ENCODE results near the gene CNDP2.

CNDP2 gene

DNA sequence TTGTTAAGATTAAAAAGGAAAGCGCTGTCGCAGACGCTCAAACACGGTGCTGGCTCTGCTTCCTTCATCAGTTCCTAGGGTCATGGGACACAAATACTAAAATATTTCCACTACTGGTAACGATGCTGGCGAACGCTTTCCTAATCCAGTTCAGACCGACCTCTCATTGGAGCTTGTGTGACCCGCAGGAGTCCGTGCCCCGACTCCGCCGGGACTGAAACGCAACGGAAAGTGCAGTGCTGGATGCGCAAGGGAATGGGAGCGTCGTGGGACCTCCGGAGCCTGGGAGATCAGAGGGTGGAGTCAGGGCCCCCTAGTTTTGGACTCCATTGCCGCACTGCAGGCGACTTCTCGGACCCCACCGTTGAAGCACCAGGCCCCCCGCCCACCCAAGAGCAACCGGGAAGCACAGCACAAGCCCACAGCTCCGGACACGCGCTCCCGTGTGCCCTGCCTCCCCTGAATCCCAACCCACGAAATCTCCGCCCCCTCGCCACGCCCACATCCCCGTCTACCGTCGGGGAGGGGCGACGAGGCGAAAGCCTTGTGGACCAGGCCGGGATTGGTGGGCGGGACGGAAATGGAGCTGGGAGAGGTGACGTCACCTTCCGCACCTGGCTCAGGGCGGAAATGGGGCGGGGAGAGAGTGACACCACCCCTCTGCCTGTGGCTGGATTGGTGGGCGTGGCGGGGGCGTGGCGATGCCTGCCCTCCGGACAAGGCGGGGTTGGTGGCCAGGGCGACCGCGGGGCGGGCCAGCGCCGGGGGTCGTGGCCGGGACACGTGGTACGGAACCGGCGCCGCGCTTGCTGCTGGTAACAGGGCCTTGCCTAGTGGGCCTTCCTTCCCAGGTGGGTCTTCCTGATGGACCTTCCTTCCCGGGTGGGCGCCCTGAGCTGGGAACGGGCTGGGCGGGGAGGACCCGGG, at the start of gene CNDP2:
TSS of gene CNDP2 (plus strand) at position 783 of the 927 bp plus-strand sequence. CDS start 3,611 bp downstream, outside the sequence.
- DNase-seq (ENCODE audit: extremely low read depth in 1 of 2, low read depth in 1 of 2), result peak; percentile 99

DNA sequence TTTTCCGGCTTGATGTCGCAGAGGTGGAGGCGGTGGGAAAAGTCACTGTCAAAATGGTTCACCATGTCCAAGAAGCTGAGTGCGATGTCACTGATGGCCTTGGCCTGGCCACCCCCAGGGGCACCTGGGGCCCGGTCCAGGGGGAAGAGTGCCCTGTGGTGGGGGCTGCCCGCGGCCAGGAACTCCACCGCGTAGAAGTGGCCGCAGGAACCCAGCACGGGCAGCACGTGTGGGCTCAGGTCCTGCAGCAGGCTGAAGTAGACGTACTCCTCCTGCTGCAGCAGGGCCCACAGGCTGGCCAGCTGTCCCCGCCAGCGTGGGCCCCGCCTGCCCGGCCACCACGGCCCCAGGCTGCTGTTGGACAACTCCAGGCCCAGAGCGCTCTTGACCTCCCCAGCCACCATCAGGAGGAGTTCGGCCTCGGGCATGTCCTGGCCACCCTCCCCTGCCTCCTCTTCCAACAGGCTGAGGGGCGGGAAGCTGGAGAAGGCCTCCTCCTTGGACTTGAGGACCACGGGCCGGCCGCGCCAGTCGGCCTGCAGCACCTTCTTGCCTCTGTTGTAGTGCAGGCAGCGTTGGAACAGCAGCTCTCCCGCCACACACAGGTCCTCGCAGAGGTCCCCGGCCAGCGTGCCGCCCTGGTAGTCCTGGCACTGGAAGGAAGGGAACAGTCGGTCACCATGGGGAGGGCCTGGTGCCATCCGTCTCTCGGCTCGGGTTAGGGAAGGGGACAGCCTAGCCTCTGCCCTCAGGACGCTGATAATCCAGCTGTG, 49.3 kb upstream of the CNDP2 start:
- DNase-seq (ENCODE audit: extremely low read depth in 1 of 2, low read depth in 1 of 2), result no peak

DNA sequence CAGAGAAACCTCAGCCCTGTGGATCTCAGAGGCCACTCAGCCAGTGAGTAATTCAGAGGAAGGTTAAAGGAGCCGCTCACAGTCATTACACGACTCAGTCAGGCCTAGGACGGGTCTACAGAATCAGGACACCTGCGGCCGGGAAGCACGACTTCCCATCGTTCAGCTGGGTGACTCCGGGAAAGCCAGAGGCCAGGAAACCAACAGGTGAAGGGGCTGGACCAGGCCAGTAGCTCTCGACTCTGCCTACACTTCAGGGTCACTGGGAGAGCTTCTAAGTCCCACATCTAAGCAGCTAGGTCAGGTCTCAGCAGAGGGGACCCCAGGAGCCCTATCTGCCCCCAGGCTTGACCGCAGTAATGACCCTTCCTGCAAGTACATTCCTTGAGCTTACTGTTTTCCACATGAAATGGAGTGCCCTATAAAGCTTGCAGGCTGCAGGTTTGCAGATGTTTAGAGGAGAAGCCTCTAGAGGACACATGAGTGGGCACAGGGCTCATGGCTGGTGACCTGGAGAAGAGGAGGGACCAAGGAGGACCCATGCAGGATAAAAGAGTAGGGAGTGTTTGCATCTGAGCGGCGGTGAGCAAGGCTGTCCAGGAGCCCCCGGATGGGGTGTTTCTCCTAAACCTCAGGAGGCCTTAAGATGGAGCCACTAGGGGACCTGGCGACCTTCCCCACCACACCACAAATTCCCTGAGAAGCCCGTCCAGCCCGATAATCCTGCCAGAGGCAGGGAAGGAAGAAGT, 48.6 kb upstream of the CNDP2 start:
- no peak for DNase-seq (ENCODE audit: extremely low read depth in 1 of 2, low read depth in 1 of 2)

DNA sequence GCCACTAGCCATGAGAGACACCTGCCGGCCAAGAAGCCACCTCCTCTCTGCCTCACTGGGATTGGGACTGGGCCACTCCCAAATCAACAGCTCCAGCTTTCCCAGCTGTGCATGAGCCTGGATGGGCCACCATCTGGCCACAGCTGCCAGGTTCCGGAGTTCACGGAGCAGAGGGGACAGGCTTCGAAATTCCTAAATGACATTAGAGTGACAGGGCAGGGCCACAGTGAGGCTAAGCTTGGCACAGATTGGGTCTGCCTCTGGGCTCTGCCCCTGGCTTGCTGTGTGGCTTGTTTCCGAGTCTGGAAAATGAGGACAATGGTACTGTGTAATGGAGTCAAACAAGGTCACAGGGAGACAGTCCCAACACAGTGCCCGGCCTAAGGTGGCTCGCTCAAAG, 45.5 kb upstream of the CNDP2 start:
- DNase-seq (ENCODE audit: extremely low read depth in 1 of 2, low read depth in 1 of 2), result no peak

DNA sequence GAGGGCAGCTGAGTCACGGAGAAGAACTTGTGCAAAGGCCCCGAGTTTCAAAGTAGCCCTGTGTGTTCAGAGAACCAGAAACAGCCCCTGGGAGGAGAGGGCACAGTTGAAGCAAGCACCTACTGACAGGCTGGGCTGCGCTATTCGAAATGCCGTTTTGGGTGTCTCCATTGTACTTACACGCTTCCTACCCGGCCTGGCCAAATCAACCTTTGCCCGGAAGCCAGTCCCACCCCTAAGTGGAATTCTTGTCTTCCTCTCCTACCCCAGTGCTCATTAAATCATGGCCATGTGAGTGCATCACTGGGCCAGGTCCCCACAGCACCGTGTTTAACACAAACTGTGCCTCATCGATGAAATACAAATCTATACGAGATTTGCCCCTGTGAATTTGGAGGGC, 45.0 kb upstream of the CNDP2 start:
- no peak for DNase-seq (ENCODE audit: extremely low read depth in 1 of 2, low read depth in 1 of 2)

DNA sequence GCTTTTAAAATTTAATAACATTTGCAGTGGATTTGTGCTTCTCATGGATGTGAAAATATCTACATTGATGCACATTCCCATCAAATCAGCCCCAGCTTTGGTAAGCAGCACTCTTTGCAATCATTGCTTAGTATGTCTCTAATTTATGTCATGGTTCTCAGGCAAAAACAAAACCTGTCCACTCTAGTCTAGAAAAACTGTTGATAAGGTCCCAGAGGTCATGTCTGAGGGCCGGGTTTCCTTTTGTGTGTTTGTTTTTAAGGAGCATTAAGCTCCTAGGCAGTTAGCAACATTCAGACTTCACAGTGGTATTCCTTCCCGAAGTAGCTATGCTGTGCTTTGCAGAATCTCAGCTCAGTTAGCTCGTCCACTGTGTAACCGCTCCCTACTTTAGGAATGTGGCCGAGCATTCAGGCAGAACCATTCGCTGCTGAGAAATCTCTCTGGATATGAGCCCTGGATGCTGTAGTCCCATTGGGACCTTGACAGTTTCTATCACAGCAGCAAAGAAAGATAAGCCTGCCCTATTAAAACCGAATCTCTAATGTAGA, 43.1 kb upstream of the CNDP2 start:
- no peak for DNase-seq (ENCODE audit: extremely low read depth in 1 of 2, low read depth in 1 of 2)

DNA sequence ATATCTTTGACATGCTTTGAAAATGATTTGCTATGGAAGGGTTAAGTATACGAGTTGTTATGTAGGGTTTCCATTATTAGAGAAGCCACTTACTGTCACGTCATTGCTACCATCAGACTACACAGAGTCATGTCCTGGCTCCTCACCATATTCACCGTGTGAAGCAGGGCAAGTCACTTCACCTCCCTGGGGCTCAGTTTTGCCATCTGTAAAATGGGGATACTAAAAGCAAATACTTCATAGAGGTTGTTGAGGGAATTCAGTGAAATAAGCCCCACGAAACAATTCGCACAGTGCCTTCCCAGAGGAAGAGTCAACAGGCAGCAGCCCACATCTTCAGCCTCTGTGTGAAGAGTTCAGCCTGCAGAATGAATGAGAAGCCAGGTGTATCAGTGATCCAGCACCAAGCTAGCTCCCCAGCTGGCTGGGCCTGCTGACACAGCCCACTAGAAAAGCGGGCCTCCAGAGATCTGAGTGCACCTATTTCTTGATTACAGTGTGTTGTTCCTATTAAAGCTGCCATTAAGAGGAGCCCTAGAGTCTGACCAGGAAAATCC, 42.4 kb upstream of the CNDP2 start:
- no peak for DNase-seq (ENCODE audit: extremely low read depth in 1 of 2, low read depth in 1 of 2)

DNA sequence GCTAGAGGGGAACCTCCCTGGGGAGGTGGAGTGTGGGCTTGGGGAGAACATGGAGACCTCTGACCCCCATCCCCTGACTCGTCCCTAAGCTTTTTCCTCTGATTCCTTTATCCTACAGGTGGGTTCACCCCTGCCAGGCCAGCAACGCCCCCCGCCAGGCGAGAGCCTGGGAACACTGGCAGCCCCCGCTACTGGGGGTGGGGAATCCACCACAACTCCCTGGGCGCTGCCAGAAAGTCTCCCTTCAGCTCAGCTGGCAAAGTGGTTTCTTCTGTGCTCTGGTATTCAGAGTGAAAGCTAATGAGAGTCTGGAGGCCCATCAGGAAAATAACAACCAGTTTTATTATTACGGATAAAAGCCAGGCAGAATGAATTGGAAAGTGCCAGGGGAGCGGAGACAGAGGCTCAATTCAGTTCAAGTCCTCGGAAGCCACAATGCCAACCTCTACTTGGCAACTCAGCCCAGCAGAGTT, 41.8 kb upstream of the CNDP2 start:
- DNase-seq (ENCODE audit: extremely low read depth in 1 of 2, low read depth in 1 of 2), result no peak

DNA sequence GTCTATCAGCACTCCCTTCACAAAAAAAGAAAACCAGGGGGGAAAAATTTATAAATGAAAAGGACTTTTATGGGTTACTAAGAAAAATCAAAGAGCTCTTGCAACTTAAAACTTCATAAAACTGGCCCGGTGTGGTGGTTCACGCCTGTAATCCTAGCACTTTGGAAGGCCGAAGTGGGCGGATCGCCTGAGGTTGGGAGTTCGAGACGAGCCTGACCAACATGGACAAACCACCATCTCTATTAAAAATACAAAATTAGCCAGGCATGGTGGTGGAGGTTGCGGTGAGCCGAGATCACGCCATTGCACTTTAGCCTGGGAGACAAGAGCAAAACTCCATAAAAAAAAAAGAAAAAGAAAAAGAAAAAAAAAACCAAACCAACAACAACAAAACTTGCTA, 40.8 kb upstream of the CNDP2 start:
- no peak for DNase-seq (ENCODE audit: extremely low read depth in 1 of 2, low read depth in 1 of 2)

DNA sequence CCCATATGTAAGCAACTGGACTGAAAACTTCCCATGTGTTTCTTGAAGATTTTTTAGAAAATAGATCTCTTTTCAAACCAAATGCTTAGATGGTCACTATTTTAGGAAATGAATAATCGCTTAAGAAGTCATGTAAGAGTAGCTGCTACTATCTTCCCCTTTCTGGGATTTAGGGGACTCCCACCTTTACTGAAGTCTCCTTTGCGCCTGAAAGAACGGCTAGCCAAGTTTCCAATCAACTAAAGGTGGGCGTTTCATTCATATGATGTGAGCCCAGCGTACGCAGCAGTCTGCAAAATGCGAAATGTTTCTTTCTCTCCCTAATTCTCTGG, 40.2 kb upstream of the CNDP2 start:
- DNase-seq (ENCODE audit: extremely low read depth in 1 of 2, low read depth in 1 of 2), result no peak

DNA sequence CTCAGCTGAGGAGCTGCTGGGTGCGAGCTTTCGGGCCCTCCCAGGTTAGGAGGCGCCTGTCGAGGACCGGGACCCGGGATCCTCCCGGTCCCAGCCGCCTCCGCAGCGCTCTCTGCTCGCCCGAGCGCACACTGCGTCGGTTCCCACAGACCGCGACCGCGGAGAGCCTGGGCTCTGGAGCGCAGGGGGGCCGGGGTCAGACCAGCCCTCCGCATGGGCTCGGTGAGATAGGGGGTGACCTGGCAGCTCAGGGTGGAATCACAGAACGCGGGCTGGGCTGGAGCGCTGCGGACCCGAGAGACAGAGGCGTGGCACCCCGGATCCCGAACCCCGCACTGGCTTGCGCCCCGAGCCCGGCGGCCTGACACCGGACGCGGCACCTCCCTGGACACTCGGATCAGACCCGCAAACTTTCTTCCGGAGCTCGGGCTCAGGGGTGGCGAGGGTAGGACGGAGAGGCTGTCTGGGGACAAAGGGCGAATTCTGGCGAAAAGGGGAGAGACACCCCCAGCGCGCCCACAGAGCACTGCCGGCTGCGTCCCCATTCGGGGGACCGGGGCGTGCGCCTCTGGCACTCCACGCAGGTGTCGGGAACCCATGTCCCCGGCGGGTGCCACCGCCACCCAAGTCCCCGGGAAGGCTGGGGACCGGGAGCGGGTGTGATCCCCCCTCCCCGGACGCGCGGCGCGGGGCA, 39.7 kb upstream of the CNDP2 start:
- no peak for DNase-seq (ENCODE audit: extremely low read depth in 1 of 2, low read depth in 1 of 2)

DNA sequence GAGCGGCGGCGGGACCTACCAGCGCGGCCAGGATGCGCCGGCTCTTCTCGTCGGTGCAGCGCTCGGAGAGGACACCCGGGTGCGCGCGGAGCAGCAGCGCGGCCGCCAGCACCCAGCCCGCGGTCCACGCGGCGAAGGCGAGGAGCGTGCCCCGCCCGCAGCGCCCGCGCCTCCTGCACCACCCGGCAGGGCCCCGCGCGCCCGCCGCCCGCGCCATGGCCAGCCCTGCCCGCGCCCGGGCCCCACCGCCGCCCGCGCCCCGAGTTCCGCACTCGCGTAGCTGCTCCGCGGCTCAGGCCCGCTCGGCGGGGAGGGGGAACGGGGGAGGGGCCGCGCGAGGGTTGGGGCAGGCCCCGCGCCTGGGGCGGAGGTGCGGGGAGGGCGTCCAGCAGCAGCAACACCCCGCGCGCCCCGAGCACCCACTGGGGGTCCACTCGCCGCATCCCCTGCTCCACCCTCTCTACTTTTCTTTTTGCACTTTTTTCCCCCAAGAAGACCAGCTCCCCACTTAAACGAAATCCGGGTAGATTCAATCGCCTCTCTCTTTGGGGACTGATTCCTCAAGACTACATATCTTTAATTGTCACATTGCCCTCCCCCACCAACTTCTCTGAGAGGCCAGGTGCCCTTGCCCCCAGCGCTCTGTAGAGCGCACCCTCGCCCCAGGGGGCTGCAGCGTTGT, 39.0 kb upstream of the CNDP2 start, which contains the start of gene DIPK1C:
TSS of gene DIPK1C (minus strand) at position 266 of the 682 bp plus-strand sequence. CDS start at position 217, 49 bp downstream.
- DNase-seq (ENCODE audit: extremely low read depth in 1 of 2, low read depth in 1 of 2), result no peak

DNA sequence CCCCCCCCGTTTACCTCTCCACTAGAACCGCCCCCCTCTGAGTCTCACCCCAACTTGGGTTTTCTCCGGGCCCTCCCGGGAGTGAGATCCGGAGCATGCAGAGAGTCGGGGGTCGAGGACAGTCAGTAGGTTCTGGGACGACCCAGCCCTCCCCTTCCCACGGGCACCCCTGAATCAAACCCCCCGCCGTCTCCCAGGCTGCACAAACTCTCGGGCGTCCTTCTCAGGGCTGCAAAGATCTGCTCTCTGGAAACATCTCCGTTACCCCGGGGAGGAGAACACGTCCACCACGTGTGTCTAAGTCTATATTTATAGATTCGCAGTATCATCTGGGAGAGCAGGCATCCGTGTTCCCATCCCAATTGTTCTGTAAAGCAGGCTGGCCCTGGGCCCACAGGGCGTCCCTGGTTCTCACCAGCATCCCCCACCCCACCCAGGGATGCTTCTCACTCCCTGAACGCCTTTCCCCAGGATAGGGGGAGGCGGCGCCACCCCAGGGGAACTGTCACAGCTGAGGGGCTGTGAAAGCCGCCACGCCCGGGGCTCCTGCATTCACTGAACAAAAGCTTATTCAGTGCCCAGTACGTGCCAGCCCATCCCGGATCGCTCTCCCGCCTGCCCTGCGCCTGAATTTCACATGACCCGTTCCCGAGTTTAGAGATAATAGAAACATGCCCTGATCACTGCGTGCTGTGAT, 38.3 kb upstream of the CNDP2 start:
- no peak for DNase-seq (ENCODE audit: extremely low read depth in 1 of 2, low read depth in 1 of 2)

DNA sequence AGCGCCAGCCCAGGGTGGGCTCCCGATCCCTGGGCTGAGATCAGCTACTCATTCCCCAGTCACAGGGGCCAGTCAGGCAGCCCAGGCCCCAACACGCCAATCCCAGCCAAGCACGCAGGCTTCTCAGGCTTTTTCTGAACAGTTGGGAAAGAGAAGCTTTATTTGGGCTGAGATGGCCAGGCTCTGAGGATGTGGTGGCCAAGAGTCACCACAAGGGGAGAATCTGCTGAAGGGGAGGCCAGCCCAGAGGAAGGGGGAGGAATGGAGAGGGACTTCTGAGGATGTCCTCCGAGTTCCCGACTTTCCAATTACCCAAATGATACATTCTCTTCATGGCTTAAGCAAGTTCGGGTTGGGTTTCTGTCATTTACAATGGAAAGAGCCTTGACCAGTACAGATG, 36.3 kb upstream of the CNDP2 start:
- no peak for DNase-seq (ENCODE audit: extremely low read depth in 1 of 2, low read depth in 1 of 2)

DNA sequence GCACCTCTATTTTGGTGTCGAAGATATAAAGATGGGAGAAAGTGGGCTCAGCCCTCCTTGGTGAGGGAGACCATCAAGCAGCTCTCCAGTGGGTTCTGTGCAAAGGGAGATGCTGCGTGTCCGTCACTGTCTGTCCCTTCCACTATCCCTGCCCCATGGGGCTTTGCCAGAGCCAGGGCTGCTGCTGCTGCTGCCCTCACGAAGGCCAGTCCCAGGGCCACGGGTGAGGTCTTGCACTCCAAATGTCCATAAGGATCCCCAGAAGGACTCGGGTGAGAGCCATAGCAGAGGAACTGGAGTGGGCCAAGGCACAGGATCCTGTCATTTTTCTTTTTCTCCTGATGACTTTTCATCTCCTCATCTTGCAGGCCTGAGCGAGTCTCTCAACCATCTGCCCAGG, 35.3 kb upstream of the CNDP2 start:
- no peak for DNase-seq (ENCODE audit: extremely low read depth in 1 of 2, low read depth in 1 of 2)

DNA sequence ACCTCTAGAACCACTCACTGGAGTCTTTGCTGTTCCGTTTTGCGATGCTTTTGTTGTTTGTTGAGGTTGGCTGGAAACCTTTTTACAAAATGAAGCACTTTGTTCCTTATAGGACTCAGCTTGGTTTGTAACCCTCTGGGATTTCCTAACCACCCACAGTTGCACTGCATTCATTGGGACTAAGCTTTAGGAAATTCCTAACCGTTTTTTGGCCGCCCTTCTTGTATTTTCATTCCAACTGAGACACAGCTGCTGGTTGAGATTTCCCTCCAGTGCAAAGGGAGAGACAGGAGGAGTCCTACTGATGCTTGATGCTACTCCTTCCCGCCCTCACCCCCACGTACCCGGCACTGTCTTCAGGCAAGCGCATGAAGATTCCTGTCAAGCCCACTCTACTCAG, 32.9 kb upstream of the CNDP2 start:
- DNase-seq (ENCODE audit: extremely low read depth in 1 of 2, low read depth in 1 of 2), result no peak

DNA sequence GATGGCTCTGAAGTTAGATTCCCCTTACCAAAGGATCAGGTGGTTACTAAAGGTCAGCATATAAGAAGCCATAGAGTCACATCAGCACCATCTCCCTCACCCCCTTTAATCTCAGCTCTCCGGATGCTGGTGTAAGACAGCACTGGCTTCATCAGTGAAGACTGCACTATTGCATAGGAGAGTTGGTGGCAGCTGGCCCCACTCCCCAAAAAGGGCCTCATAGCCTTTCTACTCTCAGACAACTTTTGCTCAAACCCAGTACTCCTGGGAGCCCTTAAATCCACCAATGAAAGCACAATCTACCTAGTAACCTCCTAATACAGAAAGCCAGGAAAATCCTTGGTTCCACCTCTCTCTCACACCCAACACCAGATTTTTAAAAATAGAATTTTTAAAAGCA, 32.2 kb upstream of the CNDP2 start:
- DNase-seq (ENCODE audit: extremely low read depth in 1 of 2, low read depth in 1 of 2), result no peak

DNA sequence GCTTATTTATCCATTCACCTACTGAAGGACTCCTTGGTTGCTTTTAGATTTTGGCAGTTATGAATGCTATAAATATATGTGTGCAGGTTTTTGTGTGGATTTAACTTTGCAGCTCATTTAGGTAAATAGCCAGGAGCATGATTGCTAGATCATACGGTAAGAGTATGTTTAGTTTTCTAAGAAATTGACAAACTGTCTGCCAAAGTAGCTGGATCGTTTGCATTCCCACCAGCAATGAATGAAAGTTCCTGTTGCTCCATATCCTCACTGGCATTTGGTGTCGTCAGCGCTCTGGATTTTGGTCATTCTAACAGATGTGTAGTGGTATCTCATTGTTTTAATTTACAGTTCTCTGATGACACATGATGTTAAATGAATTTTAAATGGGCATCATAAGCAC, 30.4 kb upstream of the CNDP2 start:
- no peak for DNase-seq (ENCODE audit: extremely low read depth in 1 of 2, low read depth in 1 of 2)

DNA sequence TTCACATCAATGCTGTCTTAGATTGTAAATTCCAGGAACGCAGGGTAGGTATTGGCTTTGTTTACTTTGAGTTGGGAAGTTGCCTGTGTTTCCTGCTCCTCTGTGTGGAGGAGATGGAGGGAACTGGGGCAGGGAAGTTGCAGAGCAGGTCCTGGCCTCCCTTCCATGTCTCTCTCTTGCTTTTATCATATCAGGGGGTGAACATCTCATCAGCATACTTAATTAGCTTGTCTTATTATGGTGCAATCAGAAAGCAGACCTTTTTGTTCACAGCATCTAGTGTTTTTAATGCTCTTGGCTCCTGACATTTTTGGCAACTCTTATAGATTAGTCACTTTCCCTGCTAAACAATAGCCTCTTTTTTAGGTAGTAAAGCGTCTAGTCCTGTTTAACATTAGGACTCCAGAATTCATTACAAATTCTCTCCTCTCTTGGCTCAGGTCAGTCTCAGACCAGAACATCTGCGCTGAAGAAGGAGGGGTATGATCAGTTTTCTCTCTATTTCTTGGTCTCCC, 27.6 kb upstream of the CNDP2 start:
- no peak for DNase-seq (ENCODE audit: extremely low read depth in 1 of 2, low read depth in 1 of 2)

All from stimulated activated CD8-positive, alpha-beta memory T cell treated with anti-CD3 and anti-CD28 coated beads, Interleukin-7, amount 100 ng/mL, for 48 hours (primary cell).